GM18511 (cell line): ENCODE results near the gene UBE4A.

Experiments
- ATAC-seq: cut with Tn5 transposase; IDR thresholded peaks from one replicate; pipeline ENCODE4 v1.9.1; 2021; ENCODE audit warnings: mild to moderate bottlenecking, moderate library complexity; ENCODE audit not compliant: unreplicated experiment

UBE4A gene

DNA sequence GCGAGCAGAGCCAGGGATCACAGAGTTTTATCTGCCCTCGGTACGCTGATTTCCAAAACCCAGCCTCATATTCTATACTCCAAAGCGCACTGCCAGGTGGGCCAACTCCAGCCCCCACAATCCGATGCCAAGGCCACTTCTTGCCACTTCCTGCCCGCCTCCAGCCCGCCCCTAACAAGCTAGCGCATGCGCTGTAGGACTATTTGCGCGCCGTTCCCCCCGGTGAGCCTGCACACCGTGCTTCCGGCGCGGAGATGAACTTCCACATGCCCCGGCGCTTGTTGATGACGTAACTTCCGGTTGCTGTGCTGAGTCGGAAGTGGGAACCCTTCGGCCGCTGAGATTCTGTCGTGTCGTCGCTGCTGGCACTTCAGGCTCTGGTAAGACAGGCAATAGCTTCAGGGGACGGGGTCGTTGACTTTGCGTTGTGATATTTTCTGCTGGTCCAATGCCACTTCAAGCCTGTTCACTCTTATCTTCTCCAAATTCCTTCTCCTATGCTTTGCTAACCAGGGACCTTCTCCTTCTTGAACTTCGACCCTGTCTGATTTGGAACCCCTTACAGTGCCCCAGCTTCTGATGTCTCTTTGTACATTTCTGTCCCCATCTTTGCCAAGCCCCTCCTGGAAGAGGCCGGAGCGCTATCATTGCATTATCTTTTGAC lies at the start of gene UBE4A:
TSS of gene UBE4A (plus strand) at position 306 of the 664 bp plus-strand sequence. CDS start 5,481 bp downstream, outside the sequence.
- peak; percentile 89 for ATAC-seq

DNA sequence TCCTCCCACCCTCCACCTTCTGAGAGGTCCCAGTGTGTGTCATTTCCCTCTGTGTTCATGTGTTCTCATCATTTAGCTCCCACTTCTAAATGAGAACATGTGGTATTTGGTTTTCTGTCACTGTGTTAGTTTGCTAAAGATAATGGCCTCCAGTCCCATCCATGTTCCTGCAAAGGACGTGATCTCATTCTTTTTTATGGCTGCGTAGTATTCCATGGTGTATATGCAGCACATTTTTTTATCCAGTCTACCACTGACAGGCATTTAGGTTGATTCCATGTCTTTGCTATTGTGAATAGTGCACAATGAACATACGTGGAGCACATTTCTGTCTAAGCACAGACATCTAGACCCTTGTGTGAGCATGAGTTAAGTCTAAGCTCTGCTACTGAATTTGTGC lies 49.1 kb upstream of the UBE4A start:
- no peak for ATAC-seq

- no peak for ATAC-seq
These were observed 48.5 kb upstream of the UBE4A start for GRCh38 chr11:118310781-118311485.

DNA sequence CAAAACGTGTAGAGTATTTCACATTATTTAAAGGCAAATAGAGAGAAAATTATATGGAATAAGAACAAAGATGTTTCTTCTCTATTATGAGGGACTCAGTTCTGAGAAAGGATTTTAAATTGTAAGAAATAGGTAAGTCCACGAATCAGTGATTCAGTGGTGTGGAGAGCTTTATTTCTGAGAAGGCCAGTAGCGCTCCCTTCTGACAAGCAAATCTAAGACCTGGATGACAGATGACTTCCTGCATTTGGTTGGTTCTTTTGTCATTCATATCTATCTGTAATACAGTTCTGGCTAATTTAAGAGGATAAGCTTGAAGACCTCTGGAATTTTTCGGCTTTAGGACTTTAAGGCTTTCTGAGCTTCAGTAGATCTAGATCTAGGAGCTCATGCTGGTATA lies 47.9 kb upstream of the UBE4A start:
- ATAC-seq: no peak

- no peak for ATAC-seq
These were observed 47.1 kb upstream of the UBE4A start for GRCh38 chr11:118312328-118312727.

GRCh38 chr11:118313242-118313641 lies 46.2 kb upstream of the UBE4A start:
- ATAC-seq: no peak

- ATAC-seq: no peak
These were observed 44.4 kb upstream of the UBE4A start for GRCh38 chr11:118314988-118315411.

- no peak for ATAC-seq
These were observed 41.3 kb upstream of the UBE4A start for GRCh38 chr11:118318124-118318523.

- no peak for ATAC-seq
These were observed 40.6 kb upstream of the UBE4A start for GRCh38 chr11:118318581-118319336.

GRCh38 chr11:118319337-118319707 lies 40.1 kb upstream of the UBE4A start:
- no peak for ATAC-seq

DNA sequence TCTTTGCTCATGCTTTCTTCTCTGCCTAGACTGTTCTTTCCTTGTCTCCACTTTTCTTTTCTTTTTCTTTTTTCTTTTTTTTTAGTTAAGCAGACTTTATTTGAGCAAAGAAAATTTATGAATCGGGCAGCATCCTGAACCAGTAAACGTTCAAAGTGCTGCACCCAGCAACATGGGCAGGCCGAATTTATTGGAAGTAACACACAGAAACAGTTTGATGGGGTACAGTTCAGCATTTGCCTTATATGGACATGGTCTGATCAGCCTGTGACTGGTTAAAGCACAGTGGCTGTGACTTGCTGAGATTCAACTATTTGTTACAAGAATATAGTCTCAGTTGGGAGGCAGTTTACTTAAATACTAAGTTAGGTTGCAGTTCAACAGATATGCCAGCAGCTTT lies 38.9 kb upstream of the UBE4A start:
- no peak for ATAC-seq

DNA sequence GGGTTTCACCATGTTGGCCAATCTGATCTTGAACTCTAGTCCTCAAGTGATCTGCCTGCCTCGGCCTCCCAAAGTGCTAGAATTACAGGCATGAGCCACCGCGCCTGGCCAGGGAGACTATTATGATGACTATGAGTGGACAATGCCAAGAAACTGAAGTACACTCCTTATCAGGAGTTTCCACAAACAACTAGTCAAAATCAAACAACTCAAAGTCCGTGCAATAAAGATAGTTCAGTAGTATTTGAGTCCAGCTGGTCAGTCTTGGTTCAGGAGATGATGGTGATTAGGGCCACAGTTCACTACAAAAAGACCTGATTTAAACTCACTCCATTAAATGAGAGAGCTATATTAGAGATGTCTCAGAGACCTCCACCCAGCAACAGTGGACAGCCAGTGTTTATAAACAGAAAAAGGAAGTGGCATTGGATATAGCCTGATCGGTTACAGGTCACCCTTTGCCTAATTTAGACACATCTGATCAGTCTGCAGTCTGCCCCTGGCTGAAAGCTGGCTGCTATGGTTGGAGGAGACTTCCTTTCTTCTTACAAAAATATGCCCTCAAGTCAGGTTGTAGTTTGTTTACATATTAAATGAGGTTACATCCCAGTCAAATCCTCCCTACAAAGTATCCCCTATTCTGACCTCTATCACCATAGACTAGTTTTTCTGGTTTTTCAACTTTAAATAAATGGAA lies 37.9 kb upstream of the UBE4A start:
- peak; percentile 45 for ATAC-seq

- no peak for ATAC-seq
These were observed 36.7 kb upstream of the UBE4A start for GRCh38 chr11:118322721-118323120.

DNA sequence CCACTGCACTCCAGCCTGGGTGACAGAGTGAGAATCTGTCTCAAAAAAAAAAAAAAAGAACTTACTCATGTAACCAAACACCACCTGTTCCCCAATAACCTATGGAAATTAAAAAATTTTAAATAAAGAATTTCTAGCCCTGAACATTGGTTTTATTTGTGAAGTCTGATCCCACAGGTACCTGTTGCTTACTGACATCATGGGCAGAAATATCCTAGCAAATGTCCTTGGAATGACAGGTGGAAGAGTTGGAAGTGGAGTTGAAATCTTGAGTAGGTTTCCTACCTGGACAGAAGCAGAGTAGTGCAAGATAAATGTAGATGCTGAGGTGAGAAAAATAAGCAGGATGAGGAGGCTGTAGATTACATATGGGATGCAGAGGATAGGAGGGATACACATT lies 34.1 kb upstream of the UBE4A start:
- no peak for ATAC-seq

GRCh38 chr11:118328745-118329144 lies 30.7 kb upstream of the UBE4A start:
- no peak for ATAC-seq

GRCh38 chr11:118334745-118335144 lies 24.7 kb upstream of the UBE4A start:
- ATAC-seq: no peak

DNA sequence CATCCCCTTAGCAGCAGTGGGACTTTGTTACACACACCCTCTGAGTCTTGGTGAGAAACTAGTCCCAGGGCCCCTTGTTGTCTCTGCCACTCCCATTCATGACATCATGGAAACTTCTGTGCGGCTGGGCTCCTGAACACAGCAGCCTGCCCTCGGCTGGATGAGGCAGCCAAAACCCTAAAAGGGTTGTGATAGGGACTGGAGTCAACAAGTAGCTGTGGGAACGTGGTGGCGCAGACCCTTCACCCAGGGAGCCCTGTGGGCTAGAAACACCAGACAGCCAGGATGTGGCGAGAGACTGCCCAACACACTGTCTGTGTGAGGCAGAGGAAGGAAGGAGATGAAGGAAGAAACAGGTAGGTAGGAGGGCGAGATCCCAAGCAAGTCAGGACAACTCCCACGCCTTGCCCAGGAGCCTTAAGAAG lies 20.8 kb upstream of the UBE4A start:
- ATAC-seq: peak; percentile 56

DNA sequence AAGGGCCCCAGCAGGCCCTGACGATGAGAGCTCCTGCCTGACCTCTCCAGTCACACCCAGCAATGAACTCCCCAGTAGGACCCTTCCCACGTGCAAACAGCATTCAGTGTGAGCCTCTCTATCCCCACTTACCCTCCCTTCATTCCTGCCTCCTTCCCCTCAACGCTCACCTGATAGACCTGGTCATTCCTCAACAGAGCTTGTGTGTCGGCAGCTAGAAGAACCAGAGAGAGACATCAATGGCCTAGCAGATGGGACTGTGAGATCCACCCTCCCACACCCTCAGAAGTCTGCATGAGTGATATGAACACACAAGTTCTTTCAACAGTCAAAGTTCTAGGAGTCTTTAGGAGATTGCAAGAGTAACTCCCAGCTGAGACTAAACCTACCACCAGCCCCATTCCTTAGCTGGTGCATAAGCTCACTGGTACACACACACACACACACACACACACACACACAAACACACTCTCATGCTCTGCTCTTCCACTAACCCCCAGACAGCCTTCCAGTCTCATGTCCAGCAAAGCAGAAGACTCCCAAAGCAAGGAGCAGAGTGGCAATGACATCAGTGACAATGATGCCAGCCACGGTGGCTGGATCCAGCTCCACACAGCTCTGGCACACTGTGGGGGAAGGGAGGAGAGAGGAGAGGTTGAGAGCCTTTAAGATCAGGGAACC lies 20.0 kb upstream of the UBE4A start:
- ATAC-seq: no peak

DNA sequence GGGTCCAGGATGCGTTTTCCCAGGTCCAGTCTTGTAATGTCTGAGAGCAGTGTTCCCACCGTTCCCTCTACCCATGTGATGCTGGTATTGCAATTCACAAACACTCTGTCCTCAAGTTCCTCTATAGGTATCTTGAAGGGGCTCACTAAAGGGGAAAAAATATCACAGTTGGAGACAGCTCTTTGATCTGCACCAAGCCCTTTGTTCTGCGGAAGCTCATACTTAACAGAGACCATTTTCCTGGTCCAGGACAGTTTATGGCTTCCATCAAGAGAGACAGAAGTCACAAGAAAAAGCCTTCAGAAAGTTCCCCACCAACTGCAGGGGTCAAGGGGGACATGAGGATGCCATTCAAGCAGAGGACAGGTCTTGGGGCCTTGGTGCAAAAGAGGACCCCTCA lies 19.0 kb upstream of the UBE4A start:
- ATAC-seq: no peak

- no peak for ATAC-seq
These were observed 18.1 kb upstream of the UBE4A start for GRCh38 chr11:118341261-118341660.
